Sigmoid colon (tissue), 4 donors: ENCODE data around the gene VCP.

Source experiments
- CTCF ChIP-seq, 4 experiments: fragments of 450-650 bp in 3 of 4; fragments of 200-600 bp in 1 of 4; IDR thresholded peaks; one replicate each; pipeline ENCODE4 v1.5.1; 2016 to 2019; ENCODE audit warnings: antibody characterized with exemption in 4 of 4, mild to moderate bottlenecking in 3 of 4, moderate library complexity in 2 of 4
- POLR2A ChIP-seq, 2 donors: fragments of 450-650 bp; IDR thresholded peaks; one replicate each; pipeline ENCODE4 v1.6.1; 2016; ENCODE audit warnings: antibody characterized with exemption in 2 of 2, mild to moderate bottlenecking in 2 of 2, moderate library complexity in 2 of 2
- POLR2AphosphoS5 ChIP-seq, 4 donors: sonication (generic); formaldehyde crosslinking; IDR thresholded peaks; one replicate each; pipeline ENCODE4 v1.6.1; 2017; ENCODE audit warnings: antibody characterized with exemption in 4 of 4

GRCh38 chr9:35114840-35115628, 42.6 kb upstream of the VCP start:
- TF ChIP-seq CTCF (IDR thresholded peaks at IDR 0.05) = no peak
- TF ChIP-seq POLR2AphosphoS5 (IDR thresholded peaks at IDR 0.05) = no peak
- no peak for TF ChIP-seq POLR2A (IDR thresholded peaks at IDR 0.05)
